Measurements from ENCODE around the gene RNF187. TPM values are rescaled to one million over a fixed set of nuclear protein-coding genes. Genes with fewer than 3 reads are reported as not detected.

Gene RNF187
- polyA plus RNA-seq, 2 of the 4 experiments (the other 2 are of a cell fraction): 64.5 to 82.8 TPM

DNA sequence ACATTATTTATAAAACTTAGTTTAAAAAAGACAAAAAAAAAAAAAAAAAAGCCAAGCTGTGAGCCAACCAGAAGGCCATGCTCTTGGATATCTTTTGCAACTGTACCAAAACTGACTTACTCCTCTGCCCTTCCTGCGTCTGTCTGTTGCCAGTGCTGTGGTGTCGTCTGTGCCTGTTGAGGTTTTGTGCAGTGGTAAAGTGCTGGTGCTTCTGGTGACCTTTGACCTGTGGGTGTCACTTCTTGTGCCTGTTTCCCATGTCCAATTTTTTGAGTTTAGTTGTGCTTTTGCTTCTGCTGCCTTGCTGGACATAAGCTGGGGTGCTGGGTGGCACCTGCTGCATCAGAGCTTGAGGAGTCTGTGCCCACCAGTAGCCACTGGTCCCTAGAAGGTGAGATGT, 41.4 kb downstream of the RNF187 start:
- ChIA-PET POLR2A (no interaction called here), CTCF (interaction anchor here (1.3 kb wide), 1 partner anchor 529 kb away, joined by 4 read pairs; no protein-coding TSS in a partner anchor)
- Histone ChIP-seq H3K4me3 (no peak overlapping the region), H3K9me3 (peaks cover 9% of the 10 kb centered on the region; the same call in 2 of the 3 replicates), H3K27ac (no peak overlapping the region), H3K4me2 (no peak overlapping the region), H3K4me1 (no peaks in the 10 kb centered on the region)
- FAIRE-seq (no peak), ATAC-seq (no peak), DNase-seq (ENCODE audit: low read depth in 1 of 2, low spot score in 1 of 2) (no peak)
- WGBS (ENCODE audit: missing lambda C conversion rate): 41% methylated on average over 2 of the region's 2 CpGs
- TF ChIP-seq, protein P1, sequence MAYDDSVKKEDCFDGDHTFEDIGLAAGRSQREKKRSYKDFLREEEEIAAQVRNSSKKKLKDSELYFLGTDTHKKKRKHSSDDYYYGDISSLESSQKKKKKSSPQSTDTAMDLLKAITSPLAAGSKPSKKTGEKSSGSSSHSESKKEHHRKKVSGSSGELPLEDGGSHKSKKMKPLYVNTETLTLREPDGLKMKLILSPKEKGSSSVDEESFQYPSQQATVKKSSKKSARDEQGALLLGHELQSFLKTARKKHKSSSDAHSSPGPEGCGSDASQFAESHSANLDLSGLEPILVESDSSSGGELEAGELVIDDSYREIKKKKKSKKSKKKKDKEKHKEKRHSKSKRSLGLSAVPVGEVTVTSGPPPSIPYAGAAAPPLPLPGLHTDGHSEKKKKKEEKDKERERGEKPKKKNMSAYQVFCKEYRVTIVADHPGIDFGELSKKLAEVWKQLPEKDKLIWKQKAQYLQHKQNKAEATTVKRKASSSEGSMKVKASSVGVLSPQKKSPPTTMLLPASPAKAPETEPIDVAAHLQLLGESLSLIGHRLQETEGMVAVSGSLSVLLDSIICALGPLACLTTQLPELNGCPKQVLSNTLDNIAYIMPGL (CRISPR knock-in tag; IDR thresholded peaks at IDR 0.05; ENCODE audit: borderline replicate concordance): no peak
- no peak for TF ChIP-seq HOXB13 (CRISPR knock-in tag; IDR thresholded peaks at IDR 0.05; ENCODE audit: low read depth)
- no peak for TF ChIP-seq HOXB5 (CRISPR knock-in tag; IDR thresholded peaks at IDR 0.05)
- TF ChIP-seq NFE2L2 (conservative IDR thresholded peaks at IDR 0.05; ENCODE audit: low read length): no peak
- TF ChIP-seq, protein P2, sequence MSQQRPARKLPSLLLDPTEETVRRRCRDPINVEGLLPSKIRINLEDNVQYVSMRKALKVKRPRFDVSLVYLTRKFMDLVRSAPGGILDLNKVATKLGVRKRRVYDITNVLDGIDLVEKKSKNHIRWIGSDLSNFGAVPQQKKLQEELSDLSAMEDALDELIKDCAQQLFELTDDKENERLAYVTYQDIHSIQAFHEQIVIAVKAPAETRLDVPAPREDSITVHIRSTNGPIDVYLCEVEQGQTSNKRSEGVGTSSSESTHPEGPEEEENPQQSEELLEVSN (IDR thresholded peaks at IDR 0.05; ENCODE audit: borderline replicate concordance, low read depth): no peak
- no peak for TF ChIP-seq NPAS2 (CRISPR knock-in tag; IDR thresholded peaks at IDR 0.05; ENCODE audit: borderline replicate concordance)
- TF ChIP-seq BHLHE40 (IDR thresholded peaks at IDR 0.05; ENCODE audit: low read depth, low read length): no peak
- TF ChIP-seq EP300 (IDR thresholded peaks at IDR 0.05): no peak
- TF ChIP-seq RFX5 (IDR thresholded peaks at IDR 0.05): no peak
- no peak for TF ChIP-seq EHMT2 (IDR thresholded peaks at IDR 0.05; ENCODE audit: low read depth)
- no peak for TF ChIP-seq GATA3 (IDR thresholded peaks at IDR 0.05; ENCODE audit: borderline replicate concordance)
- no peak for TF ChIP-seq CHD2 (IDR thresholded peaks at IDR 0.05; ENCODE audit: low read length, partially characterized antibody)

DNA sequence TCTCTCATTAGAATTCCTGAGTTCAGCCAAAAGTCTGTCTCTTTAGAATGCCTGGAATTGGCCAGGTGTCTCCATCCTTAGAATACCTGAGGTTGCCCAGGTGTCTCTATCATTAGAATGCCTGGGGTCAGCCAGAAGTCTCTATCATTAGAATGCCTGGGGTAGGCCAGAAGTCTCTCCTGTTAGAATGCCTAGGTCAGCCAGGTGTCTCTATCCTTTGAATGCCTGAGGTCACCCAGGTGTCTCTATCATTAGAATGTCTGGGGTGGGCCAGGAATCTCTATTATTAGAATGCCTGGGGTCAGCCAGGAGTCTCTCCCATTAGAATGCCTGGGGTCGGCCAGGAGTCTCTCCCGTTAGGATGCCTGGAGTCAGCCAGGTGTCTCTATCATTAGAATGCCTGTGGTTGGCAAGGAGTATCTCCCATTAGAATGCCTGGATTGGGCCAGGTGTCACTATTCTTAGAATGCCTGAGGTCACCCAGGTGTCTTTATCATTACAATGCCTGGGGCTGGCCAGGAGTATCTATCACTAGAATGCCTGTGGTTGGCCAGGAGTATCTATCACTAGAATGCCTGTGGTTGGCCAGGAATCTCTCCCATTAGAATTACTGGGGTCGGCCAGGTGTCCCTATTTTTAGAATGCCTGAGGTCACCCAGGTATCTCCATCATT, 43.0 kb downstream of the RNF187 start:
- H3K4me3 ChIP-seq: no peak overlapping the region
- H3K27ac ChIP-seq: no peak overlapping the region
- ChIA-PET CTCF (no interaction called here), POLR2A (no interaction called here)
- 28% methylated on average over 3 of the region's 3 CpGs for WGBS (ENCODE audit: missing lambda C conversion rate)
- FAIRE-seq: no peak
- DNase-seq (ENCODE audit: low read depth in 1 of 2, low spot score in 1 of 2): no peak
- TF ChIP-seq RAD21 (conservative IDR thresholded peaks at IDR 0.05 in 1 of 2, IDR thresholded peaks at IDR 0.05 in 1 of 2) (no peak), MYC (IDR thresholded peaks at IDR 0.05; ENCODE audit: borderline replicate concordance, low read length) (no peak), RFX5 (IDR thresholded peaks at IDR 0.05) (no peak)
- ATAC-seq: no peak
- H3K9me3 ChIP-seq: peaks cover 9% of the 10 kb centered on the region; the same call in 2 of the 3 replicates
- H3K4me2 ChIP-seq: no peak overlapping the region
- no peaks in the 10 kb centered on the region for H3K4me1 ChIP-seq

DNA sequence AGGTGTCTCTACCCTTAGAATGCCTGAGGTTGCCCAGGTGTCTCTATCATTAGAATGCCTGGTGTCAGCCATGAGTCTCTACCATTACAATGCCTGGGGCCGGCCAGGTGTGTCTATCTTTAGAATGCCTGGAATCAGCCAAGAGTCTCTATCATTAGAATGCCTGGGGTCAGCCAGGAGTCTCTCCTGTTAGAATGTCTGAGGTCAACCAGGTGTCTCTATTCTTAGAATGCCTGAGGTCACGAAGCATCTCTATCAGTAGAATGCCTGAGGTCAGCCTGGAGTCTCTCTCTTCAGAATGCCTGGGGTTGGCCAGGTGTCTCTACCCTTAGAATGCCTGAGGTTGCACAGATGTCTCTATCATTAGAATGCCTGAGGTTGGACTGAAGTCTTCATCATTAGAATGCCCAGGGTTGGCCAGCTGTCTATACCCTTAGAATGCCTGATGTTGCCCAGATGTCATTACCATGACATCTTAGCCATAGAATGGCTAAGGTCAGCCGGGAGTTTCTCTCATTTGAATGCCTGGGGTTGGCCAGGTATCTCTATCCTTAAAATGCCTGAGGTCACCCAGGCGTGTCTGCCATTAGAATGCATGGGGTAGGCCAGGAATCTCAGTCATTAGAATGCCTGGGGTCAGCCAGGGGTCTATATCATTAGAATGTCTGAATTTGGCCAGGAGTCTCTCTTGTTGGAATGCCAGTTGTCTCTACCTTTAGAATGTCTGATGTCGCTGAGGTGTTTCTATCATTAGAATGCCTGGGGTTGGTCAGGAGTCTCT, 44.0 kb downstream of the RNF187 start:
- ChIA-PET POLR2A (no interaction called here), CTCF (interaction anchor here (0.9 kb wide), 1 partner anchor 17 kb away, joined by 3 read pairs; no protein-coding TSS in a partner anchor)
- Histone ChIP-seq H3K4me1 (no peaks in the 10 kb centered on the region), H3K9me3 (peaks cover 6% of the 10 kb centered on the region; the same call in 2 of the 3 replicates), H3K4me3 (no peak overlapping the region), H3K4me2 (no peak overlapping the region), H3K27ac (no peak overlapping the region)
- DNase-seq (ENCODE audit: low read depth in 1 of 2, low spot score in 1 of 2) (no peak), ATAC-seq (no peak), FAIRE-seq (no peak)
- 28% methylated on average over 5 of the region's 5 CpGs for WGBS (ENCODE audit: missing lambda C conversion rate)
- TF ChIP-seq, protein P3, sequence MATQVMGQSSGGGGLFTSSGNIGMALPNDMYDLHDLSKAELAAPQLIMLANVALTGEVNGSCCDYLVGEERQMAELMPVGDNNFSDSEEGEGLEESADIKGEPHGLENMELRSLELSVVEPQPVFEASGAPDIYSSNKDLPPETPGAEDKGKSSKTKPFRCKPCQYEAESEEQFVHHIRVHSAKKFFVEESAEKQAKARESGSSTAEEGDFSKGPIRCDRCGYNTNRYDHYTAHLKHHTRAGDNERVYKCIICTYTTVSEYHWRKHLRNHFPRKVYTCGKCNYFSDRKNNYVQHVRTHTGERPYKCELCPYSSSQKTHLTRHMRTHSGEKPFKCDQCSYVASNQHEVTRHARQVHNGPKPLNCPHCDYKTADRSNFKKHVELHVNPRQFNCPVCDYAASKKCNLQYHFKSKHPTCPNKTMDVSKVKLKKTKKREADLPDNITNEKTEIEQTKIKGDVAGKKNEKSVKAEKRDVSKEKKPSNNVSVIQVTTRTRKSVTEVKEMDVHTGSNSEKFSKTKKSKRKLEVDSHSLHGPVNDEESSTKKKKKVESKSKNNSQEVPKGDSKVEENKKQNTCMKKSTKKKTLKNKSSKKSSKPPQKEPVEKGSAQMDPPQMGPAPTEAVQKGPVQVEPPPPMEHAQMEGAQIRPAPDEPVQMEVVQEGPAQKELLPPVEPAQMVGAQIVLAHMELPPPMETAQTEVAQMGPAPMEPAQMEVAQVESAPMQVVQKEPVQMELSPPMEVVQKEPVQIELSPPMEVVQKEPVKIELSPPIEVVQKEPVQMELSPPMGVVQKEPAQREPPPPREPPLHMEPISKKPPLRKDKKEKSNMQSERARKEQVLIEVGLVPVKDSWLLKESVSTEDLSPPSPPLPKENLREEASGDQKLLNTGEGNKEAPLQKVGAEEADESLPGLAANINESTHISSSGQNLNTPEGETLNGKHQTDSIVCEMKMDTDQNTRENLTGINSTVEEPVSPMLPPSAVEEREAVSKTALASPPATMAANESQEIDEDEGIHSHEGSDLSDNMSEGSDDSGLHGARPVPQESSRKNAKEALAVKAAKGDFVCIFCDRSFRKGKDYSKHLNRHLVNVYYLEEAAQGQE (IDR thresholded peaks at IDR 0.05): no peak
- TF ChIP-seq CHD2 (IDR thresholded peaks at IDR 0.05; ENCODE audit: low read length, partially characterized antibody) (no peak), ZC3H11A (IDR thresholded peaks at IDR 0.05) (no peak), FOXS1 (CRISPR knock-in tag; IDR thresholded peaks at IDR 0.05) (no peak), CHD4 (IDR thresholded peaks at IDR 0.05; ENCODE audit: borderline replicate concordance) (no peak), ESRRA (IDR thresholded peaks at IDR 0.05; ENCODE audit: borderline replicate concordance, low read length) (no peak), PHF8 (IDR thresholded peaks at IDR 0.05; ENCODE audit: borderline replicate concordance, low read depth) (no peak), KDM1A (IDR thresholded peaks at IDR 0.05; ENCODE audit: low read depth) (no peak), NPAS2 (CRISPR knock-in tag; IDR thresholded peaks at IDR 0.05; ENCODE audit: borderline replicate concordance) (no peak), NFE2L2 (conservative IDR thresholded peaks at IDR 0.05; ENCODE audit: low read length) (no peak), EHMT2 (IDR thresholded peaks at IDR 0.05; ENCODE audit: low read depth) (no peak), JUNB (IDR thresholded peaks at IDR 0.05) (no peak), CBX8 (IDR thresholded peaks at IDR 0.05) (no peak), POLR2AphosphoS2 (conservative IDR thresholded peaks at IDR 0.05; ENCODE audit: low read length) (no peak)
- TF ChIP-seq, protein P2 (IDR thresholded peaks at IDR 0.05; ENCODE audit: borderline replicate concordance, low read depth): no peak

Data from A549 (cell line).